ENCODE data around the gene KNTC1. TPM values are rescaled to one million over a fixed set of nuclear protein-coding genes. Genes with fewer than 3 reads are reported as not detected.

The KNTC1 gene
- total RNA-seq, 4 donors from 2014 or later = 10.6 to 79.4 (median 23.1) TPM

DNA sequence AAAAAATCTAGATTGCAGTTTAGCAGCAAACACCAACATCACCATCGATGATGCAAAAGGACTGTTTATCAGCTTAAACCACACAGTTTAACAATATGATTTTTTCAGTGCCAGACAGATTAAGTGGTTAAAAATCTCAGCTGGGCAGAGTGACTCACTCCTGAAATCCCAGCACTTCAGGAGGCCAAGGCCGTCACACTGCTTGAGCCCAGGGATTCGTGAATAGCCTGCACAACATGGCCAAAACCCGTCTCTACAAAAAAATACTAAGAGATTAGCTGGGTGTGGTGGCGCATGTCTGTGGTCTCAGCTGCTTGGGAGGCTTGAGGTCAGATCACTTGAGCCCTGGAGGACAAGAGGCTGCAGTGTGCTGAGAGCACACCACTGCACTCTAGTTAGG lies 9.2 kb upstream of the KNTC1 start:
- Histone ChIP-seq H3K27ac (no peak overlapping the region), H3K4me3 (no peak overlapping the region), H3K27me3 (no peaks in the 10 kb centered on the region), H3K4me1 (peaks cover 4 to 14% (median 11%) of the 10 kb centered on the region in 4 donors), H3K36me3 (peaks cover 0 to 92% (median 45%) of the 10 kb centered on the region in 4 donors), H3K9me3 (no peaks in the 10 kb centered on the region)
- TF ChIP-seq POLR2AphosphoS5 (IDR thresholded peaks at IDR 0.05) = no peak
- 71 to 90% methylated on average over 2 to 5 of the region's 5 CpGs for WGBS, 2 donors (ENCODE audit: low coverage in 1 of 2)
- intact Hi-C loops (cut with DNase I; ENCODE audit: low total_unique reads) (no loop called here), in situ Hi-C loops (cut with MboI; ENCODE audit: low pct_ligation_motif_present in 1 of 4, low pct_unique_long_range_greater_than_20kb in 1 of 4, low sequenced_read_pairs in 3 of 4) (no loop called here)
- no peak for DNase-seq

DNA sequence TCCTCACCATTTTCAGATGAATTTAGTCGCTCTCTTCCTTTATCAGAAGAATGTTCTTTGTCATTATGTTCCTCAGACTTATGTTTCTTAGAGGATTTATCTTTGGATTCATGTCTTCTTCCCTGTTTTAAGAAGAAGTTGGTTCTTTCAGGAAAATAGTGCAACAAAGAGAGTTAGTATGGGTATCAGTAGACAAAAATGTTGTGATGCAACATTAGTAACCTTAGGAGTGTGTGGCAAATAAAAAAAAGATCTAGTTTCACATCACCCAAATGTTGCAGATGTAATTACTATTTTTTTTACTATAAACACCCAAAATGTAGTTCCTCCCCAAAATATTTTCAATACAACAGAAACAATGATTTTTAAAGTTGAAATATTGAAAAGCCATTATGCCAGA lies 8.1 kb upstream of the KNTC1 start:
- Histone ChIP-seq H3K4me3 (no peak overlapping the region), H3K27ac (no peak overlapping the region), H3K4me1 (peaks cover 15 to 25% (median 18%) of the 10 kb centered on the region in 4 donors), H3K9me3 (no peaks in the 10 kb centered on the region), H3K36me3 (peaks cover 0 to 84% (median 40%) of the 10 kb centered on the region in 4 donors), H3K27me3 (no peaks in the 10 kb centered on the region)
- no peak for DNase-seq
- TF ChIP-seq, protein P1, sequence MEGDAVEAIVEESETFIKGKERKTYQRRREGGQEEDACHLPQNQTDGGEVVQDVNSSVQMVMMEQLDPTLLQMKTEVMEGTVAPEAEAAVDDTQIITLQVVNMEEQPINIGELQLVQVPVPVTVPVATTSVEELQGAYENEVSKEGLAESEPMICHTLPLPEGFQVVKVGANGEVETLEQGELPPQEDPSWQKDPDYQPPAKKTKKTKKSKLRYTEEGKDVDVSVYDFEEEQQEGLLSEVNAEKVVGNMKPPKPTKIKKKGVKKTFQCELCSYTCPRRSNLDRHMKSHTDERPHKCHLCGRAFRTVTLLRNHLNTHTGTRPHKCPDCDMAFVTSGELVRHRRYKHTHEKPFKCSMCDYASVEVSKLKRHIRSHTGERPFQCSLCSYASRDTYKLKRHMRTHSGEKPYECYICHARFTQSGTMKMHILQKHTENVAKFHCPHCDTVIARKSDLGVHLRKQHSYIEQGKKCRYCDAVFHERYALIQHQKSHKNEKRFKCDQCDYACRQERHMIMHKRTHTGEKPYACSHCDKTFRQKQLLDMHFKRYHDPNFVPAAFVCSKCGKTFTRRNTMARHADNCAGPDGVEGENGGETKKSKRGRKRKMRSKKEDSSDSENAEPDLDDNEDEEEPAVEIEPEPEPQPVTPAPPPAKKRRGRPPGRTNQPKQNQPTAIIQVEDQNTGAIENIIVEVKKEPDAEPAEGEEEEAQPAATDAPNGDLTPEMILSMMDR (IDR thresholded peaks at IDR 0.05) = no peak
- no peak for TF ChIP-seq EP300 (IDR thresholded peaks at IDR 0.05; ENCODE audit: low read depth)
- TF ChIP-seq POLR2A (IDR thresholded peaks at IDR 0.05) = no peak
- TF ChIP-seq POLR2AphosphoS5 (IDR thresholded peaks at IDR 0.05) = no peak
- in situ Hi-C loops (cut with MboI; ENCODE audit: low pct_ligation_motif_present in 1 of 4, low pct_unique_long_range_greater_than_20kb in 1 of 4, low sequenced_read_pairs in 3 of 4) = no loop called here
- WGBS, 2 donors (ENCODE audit: low coverage in 1 of 2) = 78 to 97% methylated on average over 1 of the region's 1 CpG
- intact Hi-C loops (cut with DNase I; ENCODE audit: low total_unique reads) = no loop called here

DNA sequence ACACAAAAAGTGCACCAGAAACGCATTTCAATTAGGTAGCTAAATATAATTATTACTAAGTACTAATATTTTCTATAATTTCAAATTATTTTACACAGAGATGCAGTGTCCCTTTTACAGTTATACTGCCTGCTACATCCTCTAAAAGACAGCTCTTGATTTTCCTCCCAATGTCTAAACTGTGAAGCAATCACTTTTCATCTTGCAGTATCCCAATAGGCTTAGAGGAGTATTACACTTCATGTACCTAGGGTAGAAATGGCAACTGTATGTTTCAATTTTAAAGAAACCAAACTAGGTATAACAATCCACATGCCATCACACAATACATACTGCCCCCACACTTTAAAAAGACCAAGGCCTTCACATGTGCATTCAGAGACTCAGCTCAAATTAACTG lies 7.6 kb upstream of the KNTC1 start:
- intact Hi-C loops (cut with DNase I; ENCODE audit: low total_unique reads) (no loop called here), in situ Hi-C loops (cut with MboI; ENCODE audit: low pct_ligation_motif_present in 1 of 4, low pct_unique_long_range_greater_than_20kb in 1 of 4, low sequenced_read_pairs in 3 of 4) (no loop called here)
- peaks cover 20 to 30% (median 22%) of the 10 kb centered on the region in 4 donors for H3K4me1 ChIP-seq

DNA sequence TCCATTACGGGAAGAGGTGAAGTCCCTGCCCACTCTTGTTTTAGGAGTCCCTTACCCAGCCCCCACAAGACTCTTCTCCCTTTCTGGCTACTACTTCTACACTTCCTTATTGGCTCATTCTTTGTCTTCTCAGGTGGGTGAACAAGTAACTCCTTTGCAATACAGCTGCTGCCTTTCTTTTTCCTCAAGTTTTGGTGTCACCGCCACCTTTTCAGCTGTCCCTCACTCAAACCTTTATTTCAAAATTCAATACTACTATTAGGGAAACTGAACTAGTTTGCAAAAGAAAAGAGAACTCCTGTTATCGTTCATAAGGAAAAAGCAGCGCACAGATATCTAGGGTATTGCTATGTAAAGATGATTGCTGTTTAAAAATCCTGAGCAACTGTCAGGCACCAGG lies 6.4 kb upstream of the KNTC1 start:
- WGBS, 2 donors (ENCODE audit: low coverage in 1 of 2) = 91 to 93% methylated on average over 4 of the region's 4 CpGs
- H3K27me3 ChIP-seq = no peaks in the 10 kb centered on the region
- intact Hi-C loops (cut with DNase I; ENCODE audit: low total_unique reads) = no loop called here
- H3K4me1 ChIP-seq = peaks cover 25 to 39% (median 31%) of the 10 kb centered on the region in 4 donors
- H3K27ac ChIP-seq = no peak overlapping the region
- no peak for DNase-seq
- in situ Hi-C loops (cut with MboI; ENCODE audit: low pct_ligation_motif_present in 1 of 4, low pct_unique_long_range_greater_than_20kb in 1 of 4, low sequenced_read_pairs in 3 of 4) = no loop called here
- no peaks in the 10 kb centered on the region for H3K9me3 ChIP-seq
- TF ChIP-seq, protein P1 (IDR thresholded peaks at IDR 0.05) = no peak
- no peak for TF ChIP-seq POLR2A (IDR thresholded peaks at IDR 0.05)
- TF ChIP-seq POLR2AphosphoS5 (IDR thresholded peaks at IDR 0.05) = no peak
- no peak for TF ChIP-seq EP300 (IDR thresholded peaks at IDR 0.05; ENCODE audit: low read depth)
- peaks cover 0 to 66% (median 33%) of the 10 kb centered on the region in 4 donors for H3K36me3 ChIP-seq
- H3K4me3 ChIP-seq = no peak overlapping the region

More for the DNA sequence above, 7.6 kb upstream of the KNTC1 start:
- TF ChIP-seq POLR2A (IDR thresholded peaks at IDR 0.05) (no peak), EP300 (IDR thresholded peaks at IDR 0.05; ENCODE audit: low read depth) (no peak)
- no peak for DNase-seq
- H3K27me3 ChIP-seq = no peaks in the 10 kb centered on the region
- 92% methylated on average over 1 of the region's 1 CpG for WGBS, 2 donors (ENCODE audit: low coverage in 1 of 2)
- H3K36me3 ChIP-seq = peaks cover 0 to 78% (median 39%) of the 10 kb centered on the region in 4 donors
- no peak overlapping the region for H3K27ac ChIP-seq
- H3K9me3 ChIP-seq = no peaks in the 10 kb centered on the region
- H3K4me3 ChIP-seq = no peak overlapping the region

DNA sequence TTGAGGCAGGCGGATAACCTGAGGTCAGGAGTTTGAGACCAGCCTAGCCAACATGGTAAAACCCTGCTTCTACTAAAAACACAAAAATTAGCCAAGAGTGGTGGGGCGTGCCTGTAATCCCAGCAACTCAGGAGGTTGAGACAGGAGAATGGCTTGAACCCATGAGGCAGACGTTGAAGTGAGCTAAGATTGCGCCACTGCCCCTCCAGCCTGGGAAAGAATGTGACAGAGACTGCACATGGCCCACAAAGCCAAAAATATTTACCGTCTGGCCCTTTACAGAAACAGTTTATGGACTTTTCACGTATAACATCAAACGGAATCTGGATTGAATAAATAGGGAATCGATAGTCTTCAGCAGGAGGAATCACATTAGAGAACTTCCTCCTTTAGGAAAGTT lies 3.8 kb upstream of the KNTC1 start:
- no peak for DNase-seq
- TF ChIP-seq POLR2A (IDR thresholded peaks at IDR 0.05) (no peak), EP300 (IDR thresholded peaks at IDR 0.05; ENCODE audit: low read depth) (no peak), POLR2AphosphoS5 (IDR thresholded peaks at IDR 0.05) (no peak)
- TF ChIP-seq, protein P1 (IDR thresholded peaks at IDR 0.05) = no peak
- in situ Hi-C loops (cut with MboI; ENCODE audit: low pct_ligation_motif_present in 1 of 4, low pct_unique_long_range_greater_than_20kb in 1 of 4, low sequenced_read_pairs in 3 of 4) (no loop called here), intact Hi-C loops (cut with DNase I; ENCODE audit: low total_unique reads) (no loop called here)
- peak overlapping the region in 3 of 4 donors; percentile 76 to 80 (median 77) for H3K27ac ChIP-seq
- H3K27me3 ChIP-seq = no peaks in the 10 kb centered on the region
- peaks cover 29 to 50% (median 39%) of the 10 kb centered on the region in 4 donors for H3K4me1 ChIP-seq
- H3K4me3 ChIP-seq = peak overlapping the region in 1 of 4 donors; percentile 62
- peaks cover 0 to 40% (median 18%) of the 10 kb centered on the region in 4 donors for H3K36me3 ChIP-seq
- WGBS, 2 donors (ENCODE audit: low coverage in 1 of 2) = 33 to 47% methylated on average over 5 to 8 of the region's 8 CpGs
- no peaks in the 10 kb centered on the region for H3K9me3 ChIP-seq

Data from transverse colon (tissue), 4 donors.